GM10266 (cell line): ENCODE results near the gene RUNX3.
"Not testable (repeated sequence)": the region's sequence is repeated elsewhere in the genome, so short reads cannot be mapped to it uniquely, and the experiment has no call there.

Source experiments
- DNase-seq: peaks from one replicate; pipeline ENCODE4 v3.0.0; 2012; ENCODE audit errors: extremely low spot score
- TF ChIP-seq, protein P1 (sequence below): IDR thresholded peaks from 2 replicates; pipeline ENCODE4 v1.5.1; 2012; ENCODE audit warnings: mild to moderate bottlenecking, low read depth; ENCODE audit not compliant: control insufficient read depth, insufficient read depth; ENCODE audit errors: missing control alignments

RUNX3 gene

GRCh38 chr1:24909388-24909898 is 20.6 kb downstream of the RUNX3 start:
- DNase-seq: no peak

GRCh38 chr1:24908591-24909259 is 21.4 kb downstream of the RUNX3 start:
- TF ChIP-seq, protein P1, sequence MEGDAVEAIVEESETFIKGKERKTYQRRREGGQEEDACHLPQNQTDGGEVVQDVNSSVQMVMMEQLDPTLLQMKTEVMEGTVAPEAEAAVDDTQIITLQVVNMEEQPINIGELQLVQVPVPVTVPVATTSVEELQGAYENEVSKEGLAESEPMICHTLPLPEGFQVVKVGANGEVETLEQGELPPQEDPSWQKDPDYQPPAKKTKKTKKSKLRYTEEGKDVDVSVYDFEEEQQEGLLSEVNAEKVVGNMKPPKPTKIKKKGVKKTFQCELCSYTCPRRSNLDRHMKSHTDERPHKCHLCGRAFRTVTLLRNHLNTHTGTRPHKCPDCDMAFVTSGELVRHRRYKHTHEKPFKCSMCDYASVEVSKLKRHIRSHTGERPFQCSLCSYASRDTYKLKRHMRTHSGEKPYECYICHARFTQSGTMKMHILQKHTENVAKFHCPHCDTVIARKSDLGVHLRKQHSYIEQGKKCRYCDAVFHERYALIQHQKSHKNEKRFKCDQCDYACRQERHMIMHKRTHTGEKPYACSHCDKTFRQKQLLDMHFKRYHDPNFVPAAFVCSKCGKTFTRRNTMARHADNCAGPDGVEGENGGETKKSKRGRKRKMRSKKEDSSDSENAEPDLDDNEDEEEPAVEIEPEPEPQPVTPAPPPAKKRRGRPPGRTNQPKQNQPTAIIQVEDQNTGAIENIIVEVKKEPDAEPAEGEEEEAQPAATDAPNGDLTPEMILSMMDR: no peak
- no peak for DNase-seq

More at GRCh38 chr1:24909388-24909898, 20.6 kb downstream of the RUNX3 start:
- TF ChIP-seq, protein P1: no peak

- not testable (repeated sequence) for DNase-seq
Observed at GRCh38 chr1:24907587-24908294, 22.3 kb downstream of the RUNX3 start.

GRCh38 chr1:24906760-24907490 is 23.2 kb downstream of the RUNX3 start:
- no peak for DNase-seq
- TF ChIP-seq, protein P1: no peak

DNA sequence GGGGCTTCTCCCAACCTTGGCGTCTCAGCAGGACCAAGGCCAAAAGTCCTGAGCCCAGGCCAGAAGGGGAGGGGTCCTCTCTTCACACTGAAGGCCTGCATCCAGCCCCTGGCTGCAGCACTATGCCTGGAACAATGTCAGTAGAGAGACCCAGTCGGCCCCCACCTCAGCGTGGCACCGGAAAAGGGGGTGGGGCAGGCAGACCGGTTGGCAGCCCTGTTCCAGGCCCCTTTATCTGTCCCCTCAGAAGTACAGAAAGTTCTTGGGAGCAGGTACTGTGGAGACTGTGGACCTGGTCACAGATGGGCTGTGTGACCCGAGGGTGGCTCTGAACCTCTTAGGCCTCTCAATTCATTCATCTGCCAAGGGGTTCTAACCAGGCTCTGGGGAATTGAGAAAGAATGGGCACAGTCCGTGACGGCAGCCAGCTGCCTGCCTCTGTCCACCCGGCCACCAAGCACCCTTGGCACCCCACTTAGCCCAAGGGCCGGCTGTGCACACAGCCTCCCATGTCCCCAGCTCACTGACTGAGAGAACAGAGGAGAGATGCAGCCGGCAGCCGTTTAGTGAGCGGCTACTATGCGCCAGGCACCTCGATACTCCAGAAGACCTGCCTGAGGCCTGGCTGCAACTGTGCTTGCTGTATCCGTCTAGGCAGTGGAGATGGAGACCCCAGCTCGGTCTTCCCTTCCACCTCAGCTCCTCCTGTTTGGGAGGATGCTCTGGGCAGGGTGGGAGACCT is 23.9 kb downstream of the RUNX3 start:
- TF ChIP-seq, protein P1: no peak
- DNase-seq: no peak

DNA sequence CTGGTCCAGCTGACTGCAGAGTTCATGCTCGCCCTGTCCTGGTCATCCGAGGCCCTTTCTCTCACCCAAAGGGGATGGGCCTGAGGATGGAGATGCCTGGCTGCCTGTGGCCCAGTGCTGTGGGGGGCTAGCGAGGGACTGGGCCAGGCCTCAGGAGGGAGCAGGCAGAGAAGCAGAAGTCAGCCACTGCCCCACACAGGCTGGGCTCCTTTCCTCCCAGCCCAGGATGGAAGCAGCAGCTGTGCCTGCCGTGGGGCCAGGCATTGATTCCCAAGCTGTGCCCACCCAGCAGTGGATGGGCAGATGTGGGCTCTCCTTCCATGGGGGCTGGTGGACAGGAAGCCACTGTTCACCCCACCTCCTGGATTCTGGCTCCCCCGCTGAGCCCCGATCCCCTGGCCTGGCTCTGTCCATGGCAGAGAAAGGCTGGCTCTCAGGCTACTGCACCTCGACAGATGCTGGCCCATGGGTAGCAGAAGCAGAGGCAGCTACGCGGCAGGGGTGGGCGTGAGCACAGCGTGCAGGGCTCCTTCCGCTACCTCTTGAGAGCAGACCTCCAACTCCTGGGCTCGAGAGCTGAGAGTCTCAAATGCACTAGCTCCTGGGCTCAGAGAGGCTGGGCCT is 24.6 kb downstream of the RUNX3 start:
- peak; percentile 20 for DNase-seq
- TF ChIP-seq, protein P1: no peak
